GM04503 (cell line): ENCODE results near the gene ETS1.
"Not testable (repeated sequence)": the region's sequence is repeated elsewhere in the genome, so short reads cannot be mapped to it uniquely, and the experiment has no call there.

ENCODE experiments used
- DNase-seq: peaks from one replicate; pipeline ENCODE4 v3.0.0-alpha.2; 2012; ENCODE audit warnings: low read depth

Gene ETS1

DNA sequence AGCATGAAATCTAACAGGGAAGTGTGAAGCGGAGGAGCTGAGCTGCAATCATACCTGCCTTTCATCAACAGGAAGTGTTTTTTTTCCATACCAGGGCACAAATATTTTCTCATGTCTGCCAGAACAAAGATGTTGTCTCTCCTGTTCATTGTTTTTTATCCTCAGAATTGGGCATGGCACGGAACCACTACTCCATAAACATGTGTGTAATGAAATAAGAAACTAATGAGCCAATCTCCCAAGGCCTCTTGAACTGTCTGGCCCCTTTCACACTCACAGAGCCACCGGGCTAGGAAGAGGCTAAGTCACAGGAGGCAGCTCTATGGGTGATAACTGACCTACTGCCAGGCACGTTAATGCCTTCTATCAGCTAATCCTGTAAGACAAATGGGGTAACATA is 124.4 kb downstream of the ETS1 start:
- no peak for DNase-seq

DNA sequence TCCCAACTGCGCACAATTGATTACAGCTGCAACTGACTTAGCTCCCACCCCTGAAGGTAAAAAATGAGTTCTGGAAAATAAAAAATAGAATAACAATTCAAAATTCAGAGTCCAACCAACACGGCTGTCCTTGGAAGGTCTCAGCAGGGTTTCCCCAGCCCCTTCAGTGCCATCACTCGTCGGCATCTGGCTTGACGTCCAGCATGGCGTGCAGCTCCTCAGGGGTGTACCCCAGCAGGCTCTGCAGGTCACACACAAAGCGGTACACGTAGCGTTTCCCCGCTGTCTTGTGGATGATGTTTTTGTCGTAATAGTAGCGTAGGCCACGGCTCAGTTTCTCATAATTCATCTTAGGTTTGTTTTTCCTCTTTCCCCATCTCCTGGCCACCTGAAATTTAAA is 125.2 kb downstream of the ETS1 start:
- no peak for DNase-seq

DNA sequence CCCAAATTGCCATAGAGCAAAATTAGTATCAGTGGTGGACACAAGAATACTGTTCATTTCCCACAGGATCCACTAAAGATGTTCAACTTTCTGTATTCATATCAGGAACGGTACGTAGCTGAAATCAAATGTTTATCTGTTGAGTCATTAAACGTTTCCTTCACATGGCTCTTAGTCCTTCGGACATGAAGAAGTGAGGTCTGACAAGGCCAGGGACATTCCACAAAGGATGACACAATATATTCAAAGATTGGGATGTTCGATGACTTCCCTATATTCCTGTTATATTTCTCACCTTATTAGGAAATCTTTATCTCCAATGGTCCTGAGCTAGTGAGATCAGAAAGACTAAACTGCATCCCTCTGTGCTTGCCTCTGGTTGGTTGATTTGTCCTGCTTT is 129.0 kb downstream of the ETS1 start:
- DNase-seq, result peak; percentile 81

DNA sequence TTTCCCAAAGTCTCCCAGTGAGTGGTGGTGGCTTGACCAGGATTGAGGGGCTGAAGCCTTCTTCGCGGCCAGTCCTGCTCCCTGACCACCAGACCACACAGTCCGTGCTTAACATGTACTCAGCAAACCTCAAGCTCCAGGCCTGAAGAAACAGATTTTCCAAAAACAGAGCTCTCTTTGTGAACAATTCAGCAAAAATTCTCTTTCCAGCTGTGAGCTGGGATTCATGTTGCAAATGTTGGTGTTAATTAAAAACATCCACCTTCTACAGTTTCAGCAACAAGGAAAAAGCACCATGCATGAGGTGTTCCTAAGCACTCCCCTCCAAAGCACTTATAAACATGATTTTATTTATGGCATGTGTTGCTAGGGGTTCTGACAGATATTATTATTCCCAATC is 129.5 kb downstream of the ETS1 start:
- no peak for DNase-seq

DNA sequence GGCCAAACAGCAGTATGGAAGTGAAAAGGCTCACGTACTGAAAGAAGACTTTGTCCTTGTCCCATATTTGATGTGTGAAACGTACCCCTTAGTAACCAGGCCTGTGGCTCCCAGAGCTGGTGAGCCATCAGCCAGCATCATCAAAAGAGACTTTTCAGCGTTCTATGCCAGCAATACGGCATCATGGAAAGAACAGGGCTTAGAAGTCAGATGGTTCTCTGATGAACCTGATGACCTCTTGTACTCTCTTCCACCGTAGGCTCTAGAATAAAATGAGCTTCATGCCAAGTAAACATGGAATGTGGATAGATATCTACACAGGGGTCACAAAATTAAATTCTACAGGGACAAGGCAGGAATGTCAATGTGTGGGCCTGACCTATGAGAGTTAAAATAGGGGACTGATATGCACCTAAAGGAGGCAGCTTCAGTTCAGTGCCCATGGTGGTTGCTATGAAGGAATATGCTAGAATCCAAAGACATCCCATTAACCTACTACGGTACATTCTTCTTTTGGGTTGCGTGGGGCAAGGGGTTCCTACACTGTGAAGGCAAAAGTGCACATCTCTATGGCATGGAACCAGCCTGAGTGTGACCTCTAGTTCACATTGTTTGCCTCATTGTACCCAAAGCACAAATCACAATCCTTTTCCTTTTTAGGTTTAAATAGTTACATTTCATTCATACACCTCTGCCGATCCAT is 130.6 kb downstream of the ETS1 start:
- DNase-seq, result no peak

DNA sequence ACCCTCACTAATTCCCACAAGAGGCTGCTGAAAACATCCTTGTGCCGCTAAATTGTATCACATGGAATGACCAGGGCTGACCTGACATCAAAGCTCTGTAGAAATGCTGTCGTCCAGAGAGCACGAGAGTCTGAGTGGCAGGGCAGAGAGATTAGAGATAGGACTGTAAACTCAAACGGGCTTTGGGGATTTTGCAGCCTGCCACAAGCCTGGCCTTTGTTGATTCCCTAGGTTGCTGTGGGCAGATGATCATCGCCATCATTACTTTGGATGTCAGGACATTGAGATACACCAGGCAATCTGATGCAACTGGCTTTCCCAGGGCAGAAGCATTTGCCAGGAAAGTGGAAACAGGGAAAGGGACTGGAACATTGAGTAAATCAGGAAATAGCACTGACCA is 131.6 kb downstream of the ETS1 start:
- no peak for DNase-seq

DNA sequence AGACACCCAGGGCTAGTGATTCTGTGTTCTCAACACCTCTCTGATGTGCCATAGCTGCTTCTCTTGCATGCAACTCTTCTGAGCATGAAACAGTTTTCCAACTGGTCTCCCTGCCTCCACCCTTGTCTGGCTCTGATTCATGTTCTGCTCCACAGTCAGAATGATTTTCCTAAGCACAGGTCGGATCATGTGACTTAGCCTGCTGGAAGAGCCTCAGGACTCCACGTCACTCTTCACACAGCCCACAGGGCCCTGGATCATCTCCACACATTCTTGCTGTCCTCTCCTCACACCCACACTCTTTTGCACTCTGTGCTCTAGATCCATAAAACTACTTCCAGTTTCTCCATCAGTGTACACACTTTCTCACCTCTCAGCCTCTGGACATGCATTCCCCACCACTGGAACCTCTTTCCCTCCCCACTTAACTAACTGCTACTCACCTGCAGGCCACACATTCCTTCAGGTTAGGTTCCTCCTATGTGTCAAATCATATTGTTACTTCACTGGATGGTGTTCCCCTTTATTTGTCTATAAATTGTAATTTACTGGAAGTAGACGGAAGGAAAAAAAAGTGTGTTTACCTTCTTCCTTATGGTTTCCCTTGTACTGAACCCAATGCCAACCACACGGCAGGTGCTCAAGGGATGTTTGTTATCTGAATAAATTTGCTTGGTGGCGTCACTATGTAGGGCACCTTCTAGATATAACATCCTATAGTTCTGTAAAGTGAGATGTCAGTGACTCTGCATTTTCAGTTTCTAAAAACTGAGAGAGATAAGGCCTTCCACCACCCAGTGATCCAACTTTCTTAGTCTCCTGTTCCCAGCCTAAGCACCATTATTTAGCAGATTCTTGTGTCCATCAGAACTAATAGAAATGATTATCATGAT is 133.7 kb downstream of the ETS1 start:
- peak; percentile 94 for DNase-seq

DNA sequence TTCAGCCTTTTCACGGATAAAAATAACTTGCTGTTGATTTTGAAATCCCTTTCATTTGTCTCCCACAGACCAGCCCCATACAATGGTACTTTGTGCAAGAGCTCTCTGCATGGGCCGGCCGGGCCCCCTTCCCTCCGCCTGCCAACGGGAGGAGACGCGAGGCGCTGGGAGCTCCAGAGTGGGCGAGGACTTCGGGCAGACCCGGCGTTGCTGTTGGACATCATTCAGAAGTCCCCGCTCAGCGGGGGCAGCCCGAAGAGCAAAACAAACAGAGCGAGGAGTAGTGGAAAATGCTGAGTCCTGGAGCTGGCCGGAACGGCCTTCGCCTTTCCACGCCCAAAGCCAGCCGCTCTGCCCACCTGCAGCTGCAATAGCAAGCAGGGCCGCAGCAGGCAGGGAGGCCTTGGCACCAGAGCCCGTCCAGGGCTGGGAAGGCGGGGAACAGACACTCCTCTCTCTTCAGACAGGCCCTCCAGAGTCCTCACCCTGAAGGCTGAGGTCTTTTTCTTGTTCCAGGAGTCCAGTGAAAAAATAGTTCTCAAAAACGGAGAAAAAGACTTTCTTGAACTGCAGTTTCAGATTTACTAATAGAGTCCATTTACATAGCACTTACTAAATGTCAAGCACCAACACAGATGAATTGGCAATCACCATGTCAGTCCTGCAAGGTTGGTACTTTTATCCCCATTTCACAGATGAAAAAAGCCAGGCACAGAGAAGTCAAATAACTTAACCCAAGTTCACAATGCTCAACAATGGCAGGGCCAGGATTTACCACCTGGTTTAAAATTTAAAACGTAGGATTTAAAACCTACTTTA is 135.5 kb downstream of the ETS1 start:
- no peak for DNase-seq

DNA sequence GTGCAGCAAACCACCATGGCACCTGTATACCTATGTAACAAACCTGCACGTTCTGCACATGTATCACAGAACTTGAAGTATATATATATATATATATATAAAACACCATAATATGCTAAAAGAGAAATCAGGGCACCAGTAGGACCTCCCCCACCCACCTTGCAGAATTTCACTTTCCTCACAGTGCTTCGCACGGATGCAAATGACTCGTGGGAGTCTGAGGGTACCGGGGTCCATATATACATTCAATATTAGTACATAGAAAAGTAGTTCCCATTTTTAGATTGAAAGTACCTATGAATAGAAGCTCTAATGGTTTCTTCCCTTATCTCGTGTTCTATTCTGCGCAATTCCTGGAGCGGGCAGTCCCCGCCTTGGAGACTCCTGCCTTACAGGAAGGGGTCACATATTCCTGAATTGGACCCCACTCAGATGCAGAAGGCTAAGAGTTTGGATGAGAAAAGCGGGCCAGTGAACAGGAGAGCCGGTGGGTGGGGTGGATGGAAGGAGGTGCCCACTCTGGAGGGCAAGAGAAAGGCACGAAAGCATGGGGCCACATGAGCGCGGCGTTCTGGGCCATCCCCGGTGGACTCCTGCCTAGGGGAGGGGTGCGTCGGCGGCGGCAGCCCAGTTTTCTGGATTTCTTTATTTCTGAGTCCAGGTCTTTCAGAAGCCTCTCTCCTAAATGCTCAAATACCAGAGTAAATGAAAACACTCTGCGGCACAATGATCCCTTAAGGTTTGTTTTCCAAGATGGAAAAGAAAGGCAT is 136.3 kb downstream of the ETS1 start:
- DNase-seq, result no peak

DNA sequence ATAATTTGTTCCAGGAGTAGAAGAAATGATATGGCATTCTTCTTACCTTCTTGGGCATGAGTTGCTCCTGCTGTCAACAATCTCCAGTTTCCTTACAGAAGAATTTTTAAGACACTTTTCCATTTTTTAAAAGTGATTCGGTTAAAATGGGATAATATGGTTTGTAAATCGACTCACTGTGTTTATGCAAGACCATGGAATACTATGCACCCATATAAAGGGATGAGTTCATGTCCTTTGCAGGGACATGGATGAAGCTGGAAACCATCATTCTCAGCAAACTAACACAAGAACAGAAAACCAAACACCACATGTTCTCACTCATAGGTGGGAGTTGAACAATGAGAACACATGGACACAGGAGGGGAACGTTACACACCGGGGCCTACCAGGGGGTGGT is 136.9 kb downstream of the ETS1 start:
- not testable (repeated sequence) for DNase-seq

DNA sequence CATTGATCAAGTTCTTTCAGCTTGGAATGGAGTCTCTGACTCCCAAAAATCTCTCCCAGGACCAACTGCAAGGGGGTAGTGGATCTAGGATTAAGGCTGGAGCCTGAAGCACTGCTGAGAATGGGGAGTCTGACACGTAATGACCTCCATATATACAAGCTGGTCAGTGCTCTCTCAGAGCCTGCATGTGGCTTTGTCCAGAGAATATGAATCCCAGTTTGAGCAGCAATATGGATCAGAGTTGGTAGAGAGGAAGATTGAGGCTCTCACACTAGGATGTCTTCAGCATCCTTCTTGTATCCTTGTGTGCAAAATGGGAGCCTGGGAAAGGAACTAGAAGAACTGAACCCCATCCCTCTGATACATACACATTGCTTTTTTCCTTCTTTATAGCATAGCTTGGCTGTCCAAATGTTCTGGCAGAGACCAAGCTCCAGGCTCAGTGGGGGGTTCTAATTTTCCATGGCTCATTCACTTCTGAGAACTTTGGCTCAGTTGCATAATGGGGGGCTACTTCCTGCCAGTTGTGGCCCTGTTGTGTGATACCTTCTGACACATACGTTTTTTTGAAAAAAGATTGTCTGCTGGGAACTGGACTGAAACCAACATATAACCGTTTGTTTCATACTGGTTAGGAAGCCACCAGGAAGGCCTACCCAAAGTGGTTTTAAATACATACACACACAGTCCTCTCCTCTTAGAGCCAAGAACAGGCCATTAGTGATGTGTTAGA is 138.2 kb downstream of the ETS1 start:
- no peak for DNase-seq

DNA sequence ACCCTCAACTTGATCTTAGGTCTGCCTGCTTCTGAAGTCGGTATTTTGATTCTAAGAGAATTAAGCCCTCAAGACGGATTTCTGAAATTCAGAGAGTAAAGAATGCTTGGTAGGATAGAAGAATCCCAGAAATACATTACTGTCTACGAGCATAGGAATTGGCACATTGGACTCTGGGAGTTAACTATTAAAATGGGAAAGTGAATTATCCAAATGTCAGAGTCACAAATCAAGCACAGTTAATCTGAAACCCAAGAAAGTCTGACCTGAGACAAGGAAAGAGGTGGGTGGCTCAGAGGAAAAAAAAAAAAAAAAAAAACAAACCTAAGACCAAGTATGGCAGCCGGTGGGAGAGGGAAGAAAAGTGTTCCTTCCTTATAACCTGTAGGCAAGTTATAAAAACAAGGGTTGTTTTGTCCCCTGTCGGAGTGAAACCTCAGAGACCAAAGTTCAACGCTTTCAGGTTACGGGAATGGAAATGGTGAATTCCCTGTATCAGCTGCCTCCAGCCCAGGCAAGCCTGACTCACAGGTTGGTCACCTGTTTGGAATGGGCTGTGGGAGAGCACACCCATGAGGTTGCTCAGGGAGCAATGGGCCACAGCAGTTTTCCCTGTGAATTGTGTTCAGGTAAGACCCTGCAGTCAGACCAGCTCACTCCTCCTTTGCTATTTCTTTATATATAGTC is 139.0 kb downstream of the ETS1 start:
- no peak for DNase-seq

DNA sequence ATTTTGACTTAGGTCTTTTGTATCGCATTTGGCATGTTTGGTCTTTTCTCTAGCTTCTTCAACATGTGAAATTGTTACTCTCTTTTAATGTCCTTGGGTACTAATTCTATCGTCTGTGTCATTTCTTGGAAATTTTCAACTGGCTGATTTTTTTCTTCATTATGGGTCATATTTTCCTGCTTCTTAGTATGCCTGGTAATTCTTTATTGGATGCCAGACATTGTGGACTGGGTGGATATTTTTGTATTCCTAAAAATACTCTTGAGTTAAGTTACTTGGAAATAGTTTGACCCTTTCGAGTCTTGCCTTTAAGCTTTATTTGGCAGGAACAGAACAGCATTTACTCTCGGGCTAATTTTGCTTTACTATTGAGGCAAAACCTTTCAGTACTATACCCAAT is 140.1 kb downstream of the ETS1 start:
- DNase-seq, result no peak

DNA sequence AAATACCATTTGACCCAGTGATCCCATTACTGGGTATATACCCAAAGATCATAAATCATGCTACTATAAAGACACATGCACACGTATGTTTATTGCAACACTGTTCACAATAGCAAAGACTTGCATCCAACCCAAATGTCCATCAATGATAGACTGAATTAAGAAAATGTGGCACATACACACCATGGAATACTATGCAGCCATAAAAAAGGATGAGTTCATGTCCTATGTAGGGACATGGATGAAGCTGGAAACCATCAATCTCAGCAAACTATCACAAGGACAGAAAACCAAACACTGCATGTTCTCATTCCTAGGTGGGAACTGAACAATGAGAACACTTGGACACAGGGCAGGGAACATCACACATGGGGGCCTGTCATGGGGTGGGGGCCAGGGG is 141.4 kb downstream of the ETS1 start:
- DNase-seq, result not testable (repeated sequence)

DNA sequence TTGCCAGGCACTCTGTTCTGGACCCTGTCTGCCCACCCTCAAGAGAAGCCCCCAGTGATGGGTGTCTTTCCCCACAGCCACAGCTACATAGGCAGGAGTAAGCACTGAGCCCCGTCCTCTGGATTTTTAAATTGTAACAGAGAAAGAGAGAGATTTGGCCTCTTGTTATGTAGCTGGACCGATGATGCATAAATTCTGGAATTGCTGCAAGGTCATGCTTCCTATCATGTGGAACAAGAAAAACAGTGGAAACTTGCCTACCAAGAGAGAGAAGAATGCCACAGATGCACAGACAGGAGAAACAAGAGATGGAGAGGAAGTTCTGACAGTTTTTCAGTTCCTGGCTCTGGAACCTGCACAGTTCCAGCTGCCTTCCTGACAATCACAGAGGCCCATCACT is 150.2 kb downstream of the ETS1 start:
- peak; percentile 36 for DNase-seq

DNA sequence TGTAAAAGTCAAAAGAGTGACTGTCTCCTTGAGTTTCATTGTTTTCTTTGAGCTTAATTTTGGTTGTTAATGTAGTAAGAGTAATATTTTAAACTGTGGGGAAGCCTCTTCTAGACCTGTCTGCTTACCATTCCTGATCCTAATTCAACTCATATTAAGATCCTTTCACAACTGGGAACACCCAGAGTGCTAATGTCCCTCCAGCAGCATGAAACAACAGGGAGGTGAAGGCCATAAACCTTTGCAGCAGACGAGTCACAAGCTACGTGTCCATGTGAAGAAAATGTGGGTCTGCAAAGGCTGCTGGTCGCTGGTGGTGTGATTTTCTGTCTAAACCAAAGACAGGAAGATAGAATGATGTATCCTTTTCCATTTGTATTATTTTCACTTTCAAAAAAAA is 152.5 kb downstream of the ETS1 start:
- no peak for DNase-seq

DNA sequence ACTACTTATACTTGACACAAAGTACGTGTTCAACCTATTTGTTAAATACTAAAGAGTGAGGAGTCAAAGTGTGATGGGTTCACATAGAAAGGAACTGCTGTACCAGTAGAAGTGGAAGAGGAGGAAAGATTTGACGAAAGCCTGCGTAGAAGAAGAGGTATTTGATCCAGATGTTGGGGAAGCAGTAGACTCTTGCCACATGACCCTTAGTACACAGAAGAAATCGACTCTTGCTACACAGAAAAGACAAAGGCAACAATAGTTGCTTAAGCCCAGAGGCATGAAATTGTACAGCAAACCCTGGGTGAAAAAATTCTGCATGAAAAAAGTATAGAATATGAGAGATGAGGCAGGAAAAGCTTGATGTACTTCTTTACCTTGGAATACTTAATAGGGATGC is 152.9 kb downstream of the ETS1 start:
- DNase-seq, result no peak

DNA sequence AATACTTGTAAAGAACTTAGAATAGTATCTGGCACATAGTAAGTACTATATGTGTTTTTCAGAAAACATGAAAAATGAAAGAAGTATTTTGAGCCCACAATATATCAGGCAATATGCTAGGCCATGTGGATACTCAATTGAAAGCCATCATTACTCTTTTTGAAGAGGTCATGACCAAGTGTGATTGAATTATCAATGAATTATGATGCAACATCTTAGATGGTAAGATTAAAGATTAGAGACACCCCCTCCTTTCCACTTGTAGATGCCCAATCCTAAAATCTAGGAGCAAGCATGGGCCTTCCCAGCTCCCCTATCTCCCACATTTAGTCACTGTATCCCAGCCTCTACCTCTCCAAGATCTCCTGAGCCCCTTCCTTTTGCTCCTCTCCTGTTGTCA is 154.4 kb downstream of the ETS1 start:
- no peak for DNase-seq

DNA sequence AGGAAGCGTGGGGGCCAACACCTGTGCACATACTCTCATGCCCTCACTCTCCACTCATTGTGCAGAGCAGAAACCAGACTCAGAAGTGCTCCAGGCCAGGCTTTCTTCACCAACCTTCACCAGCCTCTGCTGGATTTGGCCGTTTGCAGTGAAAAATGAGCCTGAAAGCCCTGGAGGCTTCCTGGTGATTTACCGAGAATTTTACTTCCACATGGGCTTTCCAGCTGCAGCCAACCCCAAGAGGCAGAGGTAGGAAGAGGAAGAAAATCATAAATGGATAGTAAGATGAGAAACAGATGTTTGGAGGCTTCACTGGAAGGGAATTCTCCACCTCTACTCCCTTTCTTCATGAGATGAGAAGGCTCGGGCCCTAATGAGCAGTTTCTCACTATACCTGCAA is 155.4 kb downstream of the ETS1 start:
- DNase-seq, result no peak

DNA sequence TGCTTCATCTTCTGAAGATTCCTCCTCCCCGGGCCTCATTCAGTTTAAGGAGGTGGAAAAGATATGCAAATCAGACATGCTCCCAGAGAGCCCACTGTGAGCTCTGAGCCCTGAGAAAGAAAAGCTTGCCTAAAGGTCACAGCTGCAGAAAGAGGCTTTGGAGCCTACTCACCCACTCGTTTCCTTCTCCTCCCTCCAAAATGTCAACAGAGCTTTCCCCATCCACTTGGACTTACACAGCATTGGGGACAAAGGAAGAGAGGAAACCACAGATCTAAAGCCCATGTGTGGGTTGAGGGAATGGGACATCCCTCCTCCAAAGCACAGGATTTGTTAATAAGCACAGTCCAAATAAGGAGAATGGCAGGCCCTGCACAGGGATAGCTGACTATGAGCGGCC is 158.4 kb downstream of the ETS1 start:
- no peak for DNase-seq

DNA sequence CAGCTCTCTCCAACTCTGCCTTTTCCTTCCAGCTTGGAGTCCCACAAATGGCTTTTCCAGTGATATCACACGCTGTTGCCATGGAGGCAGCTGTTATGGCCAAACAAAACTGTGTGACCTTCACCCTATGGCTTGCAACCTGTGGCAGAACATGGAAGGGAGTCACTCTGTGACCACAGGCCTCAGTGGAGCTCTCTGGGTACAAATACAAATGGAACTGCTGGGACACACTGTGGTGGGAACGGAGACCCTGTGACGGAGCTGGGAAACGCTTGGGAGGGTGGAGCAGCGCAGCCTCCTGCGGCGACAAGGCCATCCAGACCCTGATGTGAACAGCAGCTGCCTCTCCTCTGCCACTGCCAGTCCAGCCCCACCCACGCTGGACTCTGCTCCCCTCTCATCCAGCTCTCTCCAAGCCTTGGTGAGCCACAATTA is 162.5 kb downstream of the ETS1 start:
- peak; percentile 37 for DNase-seq
